Right kidney (tissue), 1 donor: ENCODE data around the gene LCE5A.
"Not testable (repeated sequence)": the region's sequence is repeated elsewhere in the genome, so short reads cannot be mapped to it uniquely, and the experiment has no call there.

ENCODE experiments used
- DNase-seq: peaks from one replicate; pipeline ENCODE4 v3.0.0-alpha.2; 2016

The LCE5A gene

DNA sequence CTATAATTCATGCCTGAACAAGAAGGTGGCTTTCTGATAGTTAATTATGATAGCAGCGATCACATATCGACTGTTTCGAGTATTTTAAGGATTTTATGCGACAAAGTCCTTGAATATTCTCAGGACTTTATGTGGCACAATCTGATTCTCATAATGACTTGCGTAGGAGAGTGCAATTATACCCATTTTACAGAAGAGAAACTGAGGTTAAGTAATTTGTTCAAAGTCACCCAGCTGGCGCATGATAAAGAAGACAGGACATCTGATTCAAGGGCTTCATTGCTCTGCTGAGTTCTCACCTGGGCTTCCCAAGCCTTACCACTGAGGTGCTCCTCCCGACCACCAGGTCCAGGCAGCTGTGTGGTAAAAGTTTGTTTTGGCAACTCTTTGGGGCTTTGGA lies 5.5 kb downstream of the LCE5A start:
- DNase-seq, result no peak

DNA sequence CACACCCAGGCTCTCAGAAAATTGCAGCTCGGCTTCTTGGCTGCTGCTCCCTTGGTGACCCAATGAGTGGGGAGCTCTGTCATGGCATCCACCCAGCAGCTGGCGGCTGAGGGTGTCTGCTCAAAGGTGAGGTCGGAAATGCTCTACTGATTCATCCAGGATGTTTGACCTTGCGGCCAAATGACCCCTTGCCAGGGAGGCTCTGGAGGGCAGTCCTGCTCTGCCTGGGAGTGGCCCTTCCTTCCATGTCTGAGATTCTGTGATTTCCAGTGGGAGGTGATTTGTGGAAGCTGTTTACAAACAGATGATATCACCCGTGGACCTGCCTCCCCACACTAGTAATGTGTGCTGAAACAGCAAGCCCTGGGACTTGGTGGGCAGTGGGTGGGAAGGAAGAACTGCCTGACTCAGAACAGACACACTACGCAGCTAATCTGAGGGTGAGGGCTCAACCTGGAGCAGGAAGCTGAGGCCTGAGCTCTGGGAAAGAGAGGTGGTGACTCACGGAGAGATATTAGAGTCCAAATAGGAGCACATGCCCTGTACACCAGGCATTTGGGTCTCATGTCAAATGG lies 6.7 kb downstream of the LCE5A start:
- DNase-seq, result no peak

DNA sequence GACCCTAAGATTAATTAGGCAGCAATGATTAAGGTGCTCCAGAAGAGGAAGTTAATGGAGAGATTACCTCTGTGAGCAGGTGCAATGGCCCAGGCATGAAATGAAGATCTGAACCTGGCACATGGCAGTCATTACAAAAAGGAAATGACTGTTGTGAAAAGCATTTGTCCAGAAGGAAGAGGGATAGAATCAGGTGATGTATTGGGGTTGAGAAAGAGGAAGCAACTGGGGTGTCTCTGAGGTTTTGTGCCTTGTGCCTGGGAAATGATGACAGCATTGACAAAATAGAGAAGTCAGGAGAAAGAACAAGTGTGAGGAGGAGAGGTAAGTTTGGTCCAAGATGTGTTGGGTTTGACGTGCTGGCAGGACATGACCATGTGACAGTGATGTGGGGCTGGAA lies 9.2 kb downstream of the LCE5A start:
- no peak for DNase-seq

DNA sequence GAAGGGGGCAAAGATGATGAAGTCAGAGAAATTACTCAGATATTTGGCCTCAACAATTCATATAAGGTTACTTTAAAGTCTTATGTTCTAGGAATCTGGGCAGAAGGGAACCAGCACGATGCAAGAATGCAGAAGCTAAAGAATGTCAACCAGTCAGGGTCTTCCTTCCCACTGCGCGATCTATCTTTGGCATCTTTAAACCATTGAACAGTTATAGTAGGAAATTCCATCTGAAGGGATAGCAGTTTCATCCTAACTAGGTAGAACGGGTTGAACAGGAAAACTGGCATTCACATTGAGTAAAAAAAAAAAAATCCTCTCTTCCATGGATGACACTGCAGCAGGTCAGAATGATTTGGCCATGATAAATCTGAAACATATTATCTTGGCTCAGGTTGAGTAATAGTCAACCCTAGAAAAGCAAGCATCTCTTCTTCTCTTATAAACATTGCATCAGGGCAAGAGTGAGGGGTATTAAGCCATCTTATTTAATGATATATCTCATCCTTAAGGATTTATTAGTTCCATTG lies 10.0 kb downstream of the LCE5A start:
- no peak for DNase-seq

GRCh38 chr1:152525080-152525641 lies 14.6 kb downstream of the LCE5A start:
- no peak for DNase-seq

GRCh38 chr1:152533327-152533938 lies 22.8 kb downstream of the LCE5A start:
- no peak for DNase-seq

DNA sequence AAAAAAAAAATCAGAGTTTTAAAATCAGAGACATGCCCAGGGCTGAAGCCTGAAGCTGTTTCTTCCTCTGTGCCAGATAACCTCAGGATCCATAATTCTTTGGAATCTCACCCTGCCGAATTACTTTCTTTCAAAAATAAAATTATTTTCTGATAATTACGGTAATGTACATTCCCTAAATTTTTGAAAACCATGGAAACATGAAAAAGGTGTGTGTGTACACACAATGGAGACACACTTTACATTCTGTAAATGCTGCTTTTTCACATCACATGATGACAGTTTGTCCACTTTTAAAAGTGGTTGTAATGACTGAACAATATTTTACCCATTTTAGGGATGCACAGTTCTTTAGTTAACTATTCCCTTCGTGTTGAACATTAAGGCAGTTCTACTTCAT lies 25.2 kb downstream of the LCE5A start:
- no peak for DNase-seq

GRCh38 chr1:152537496-152537895 lies 26.9 kb downstream of the LCE5A start:
- DNase-seq, result no peak

DNA sequence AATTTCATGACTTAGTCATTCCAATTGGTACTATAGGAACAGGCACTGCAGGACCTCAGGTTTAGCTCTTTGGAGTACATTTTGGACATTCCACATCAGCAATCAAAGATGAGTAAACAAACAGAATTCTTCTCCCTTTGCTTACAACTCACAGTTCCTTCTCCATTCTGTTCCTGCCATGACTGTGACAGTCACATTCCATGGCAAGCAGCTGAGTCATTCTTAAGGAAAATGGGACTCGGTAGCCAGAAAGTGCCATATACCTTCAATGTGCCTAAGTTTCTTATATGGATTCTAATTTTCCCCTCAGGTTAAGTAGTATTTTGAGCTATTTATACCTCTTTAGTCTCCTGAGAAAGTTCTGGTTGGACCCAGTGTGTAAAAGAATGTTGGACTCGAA lies 29.3 kb downstream of the LCE5A start:
- no peak for DNase-seq

GRCh38 chr1:152543820-152544219 lies 33.2 kb downstream of the LCE5A start:
- no peak for DNase-seq

- DNase-seq, result no peak
These were observed 36.1 kb downstream of the LCE5A start for GRCh38 chr1:152546704-152547103.

- DNase-seq, result not testable (repeated sequence)
These were observed 37.8 kb downstream of the LCE5A start for GRCh38 chr1:152548358-152548757.
